Left lobe of liver (tissue), 2 donors: ENCODE measurements around the gene FOXB2. TPM values are rescaled to one million over a fixed set of nuclear protein-coding genes. Genes with fewer than 3 reads are reported as not detected.
A peak's percentile ranks its signal among the peaks of the same experiment; 100 is the strongest.
"Not testable (repeated sequence)": the region's sequence is repeated elsewhere in the genome, so short reads cannot be mapped to it uniquely, and the experiment has no call there.

Experiments
- ATAC-seq: fragments of 200-7000 bp; cut with Tn5 transposase; one replicate; pipeline ENCODE4 v1.9.1; 2020; ENCODE audit warnings: mild to moderate bottlenecking, moderate library complexity
- DNase-seq: peaks from one replicate; pipeline ENCODE4 v3.0.0-alpha.2; 2020; ENCODE audit warnings: low spot score
- total RNA-seq: library from RNA; stranded (reverse); gene quantifications from one replicate; pipeline ENCODE4 v1.2.1, GENCODE V29; 2021
- donor health status: DM: no; HTN: no; CAD: no; lungs with moderate emphysema.
- donor health status: DM: no; HTN: yes; CAD: no.

Gene FOXB2
- total RNA-seq, 1 donor from 2014 or later = not detected

- no peak for DNase-seq
- ATAC-seq = no peak
Observed at GRCh38 chr9:77016121-77016525, 3.3 kb upstream of the FOXB2 start.

- no peak for ATAC-seq
Observed at GRCh38 chr9:77016526-77017504, 2.6 kb upstream of the FOXB2 start.

GRCh38 chr9:77017505-77017894, 2.0 kb upstream of the FOXB2 start:
- DNase-seq (no peak), ATAC-seq (no peak)

More at GRCh38 chr9:77016526-77017504, 2.6 kb upstream of the FOXB2 start:
- DNase-seq = no peak

- no peak for DNase-seq
- ATAC-seq = peak; percentile 14
Observed at GRCh38 chr9:77018058-77018968, 1.1 kb upstream of the FOXB2 start.

- ATAC-seq = peak; percentile 59
- no peak for DNase-seq
Observed at GRCh38 chr9:77018969-77019235, 553 bp upstream of the FOXB2 start.

- DNase-seq (no peak), ATAC-seq (no peak)
Observed at GRCh38 chr9:77019926-77020412, 514 bp downstream of the FOXB2 start.

GRCh38 chr9:77020413-77021290, 1.2 kb downstream of the FOXB2 start:
- ATAC-seq = peak; percentile 9
- DNase-seq = no peak

GRCh38 chr9:77021291-77021894, 1.9 kb downstream of the FOXB2 start:
- DNase-seq = no peak
- no peak for ATAC-seq

GRCh38 chr9:77021922-77022782, 2.7 kb downstream of the FOXB2 start:
- no peak for DNase-seq
- no peak for ATAC-seq

- no peak for DNase-seq
- no peak for ATAC-seq
Observed at GRCh38 chr9:77022783-77023440, 3.5 kb downstream of the FOXB2 start.

- DNase-seq = no peak
Observed at GRCh38 chr9:77023726-77024125, 4.3 kb downstream of the FOXB2 start.

GRCh38 chr9:77024776-77025545, 5.5 kb downstream of the FOXB2 start:
- ATAC-seq (no peak), DNase-seq (no peak)

More at GRCh38 chr9:77023726-77024125, 4.3 kb downstream of the FOXB2 start:
- no peak for ATAC-seq

- ATAC-seq (no peak), DNase-seq (no peak)
Observed at GRCh38 chr9:77028478-77028877, 9.0 kb downstream of the FOXB2 start.

GRCh38 chr9:77030045-77030444, 10.6 kb downstream of the FOXB2 start:
- DNase-seq = no peak

GRCh38 chr9:77038281-77039036, 19.0 kb downstream of the FOXB2 start:
- no peak for ATAC-seq
- DNase-seq = no peak

More at GRCh38 chr9:77030045-77030444, 10.6 kb downstream of the FOXB2 start:
- no peak for ATAC-seq

- no peak for DNase-seq
- ATAC-seq = no peak
Observed at GRCh38 chr9:77040340-77040739, 20.9 kb downstream of the FOXB2 start.

- not testable (repeated sequence) for DNase-seq, ATAC-seq
Observed at GRCh38 chr9:77043743-77044142, 24.3 kb downstream of the FOXB2 start.
